ENCODE measurements around the gene ADORA2A. TPM values are rescaled to one million over a fixed set of nuclear protein-coding genes. Genes with fewer than 3 reads are reported as not detected.
A peak's percentile ranks its signal among the peaks of the same experiment; 100 is the strongest.

ADORA2A gene
- total RNA-seq, 1 donor from 2014 or later = 6.4 TPM

- Mint-ChIP-seq H3K36me3 (ENCODE audit: insufficient read depth) (no peaks in the 10 kb centered on the region), H3K27ac (no peak overlapping the region), H3K27me3 (peaks cover 5% of the 10 kb centered on the region), H3K4me3 (ENCODE audit: low read depth) (no peak overlapping the region), H3K9me3 (ENCODE audit: low read depth) (no peaks in the 10 kb centered on the region), H3K4me1 (ENCODE audit: low read depth) (peaks cover 1% of the 10 kb centered on the region)
- no peak for TF ChIP-seq CTCF (IDR thresholded peaks at IDR 0.05; ENCODE audit: unreplicated experiment)
- no peak for DNase-seq (ENCODE audit: low spot score, unreplicated experiment)
Measured at GRCh38 chr22:24432059-24432853, 4.9 kb downstream of the ADORA2A start.

GRCh38 chr22:24433001-24433827 is 5.8 kb downstream of the ADORA2A start:
- H3K27ac Mint-ChIP-seq = no peak overlapping the region
- H3K9me3 Mint-ChIP-seq (ENCODE audit: low read depth) = no peaks in the 10 kb centered on the region
- DNase-seq (ENCODE audit: low spot score, unreplicated experiment) = no peak
- no peak for TF ChIP-seq CTCF (IDR thresholded peaks at IDR 0.05; ENCODE audit: unreplicated experiment)
- H3K4me1 Mint-ChIP-seq (ENCODE audit: low read depth) = peaks cover 1% of the 10 kb centered on the region
- no peaks in the 10 kb centered on the region for H3K36me3 Mint-ChIP-seq (ENCODE audit: insufficient read depth)
- no peak overlapping the region for H3K4me3 Mint-ChIP-seq (ENCODE audit: low read depth)
- H3K27me3 Mint-ChIP-seq = peaks cover 4% of the 10 kb centered on the region

GRCh38 chr22:24433828-24434470 is 6.5 kb downstream of the ADORA2A start:
- no peak for TF ChIP-seq CTCF (IDR thresholded peaks at IDR 0.05; ENCODE audit: unreplicated experiment)
- Mint-ChIP-seq H3K4me3 (ENCODE audit: low read depth) (no peak overlapping the region), H3K27me3 (no peaks in the 10 kb centered on the region), H3K9me3 (ENCODE audit: low read depth) (no peaks in the 10 kb centered on the region), H3K36me3 (ENCODE audit: insufficient read depth) (no peaks in the 10 kb centered on the region), H3K4me1 (ENCODE audit: low read depth) (peaks cover 1% of the 10 kb centered on the region), H3K27ac (no peak overlapping the region)
- DNase-seq (ENCODE audit: low spot score, unreplicated experiment) = no peak

- Mint-ChIP-seq H3K27ac (peak overlapping the region; percentile 77), H3K9me3 (ENCODE audit: low read depth) (no peaks in the 10 kb centered on the region), H3K4me3 (ENCODE audit: low read depth) (no peak overlapping the region), H3K27me3 (no peaks in the 10 kb centered on the region), H3K4me1 (ENCODE audit: low read depth) (no peaks in the 10 kb centered on the region), H3K36me3 (ENCODE audit: insufficient read depth) (no peaks in the 10 kb centered on the region)
- no peak for DNase-seq (ENCODE audit: low spot score, unreplicated experiment)
- TF ChIP-seq CTCF (IDR thresholded peaks at IDR 0.05; ENCODE audit: unreplicated experiment) = no peak
Measured at GRCh38 chr22:24434471-24435322, 7.3 kb downstream of the ADORA2A start.
